Measurements from ENCODE around the gene EDEM1.
"Not testable (repeated sequence)": the region's sequence is repeated elsewhere in the genome, so short reads cannot be mapped to it uniquely, and the experiment has no call there.

The EDEM1 gene

GRCh38 chr3:5187156-5187919 lies at the start of gene EDEM1:
Gene EDEM1 (plus strand): TSS chr3:5187707. CDS start chr3:5187806, 99 bp downstream.
- peak; percentile 97 to 98 for DNase-seq

DNA sequence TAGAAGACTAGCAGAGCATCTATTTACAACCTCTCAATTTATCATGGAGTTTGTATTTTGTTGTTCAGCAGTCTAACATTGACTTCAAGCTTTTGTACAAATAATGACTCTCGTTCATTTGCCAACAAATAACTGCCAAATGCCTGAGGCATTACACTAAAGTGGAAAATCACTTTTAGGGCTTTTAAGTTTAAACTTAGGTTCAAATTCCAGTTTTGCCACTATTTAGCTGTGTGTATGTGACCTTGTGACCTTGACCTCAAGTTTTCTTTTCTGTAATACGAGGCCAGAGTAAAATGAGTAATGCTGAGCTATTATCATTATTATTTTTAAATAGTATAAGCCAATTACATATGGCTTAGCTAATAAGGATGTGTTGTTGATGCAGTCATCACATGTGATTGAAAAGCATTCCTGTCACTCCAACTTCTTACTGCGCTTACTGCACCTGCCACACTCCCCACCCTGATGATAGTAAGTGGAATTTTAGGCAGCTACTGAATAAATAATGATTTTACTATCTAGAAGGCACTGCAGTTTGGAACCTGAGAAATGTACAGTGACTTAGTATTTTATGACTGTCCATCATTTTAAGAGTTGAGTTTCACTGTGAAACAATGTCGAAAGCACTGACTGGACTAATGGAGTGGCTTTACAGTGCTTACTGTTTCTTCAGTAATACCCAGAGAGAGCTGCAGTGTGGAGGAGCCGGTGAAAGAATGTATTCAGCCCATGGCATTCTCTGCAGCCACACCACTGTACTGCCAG lies 49.1 kb upstream of the EDEM1 start:
- no peak for DNase-seq

GRCh38 chr3:5140230-5140621 lies 47.3 kb upstream of the EDEM1 start:
- no peak for DNase-seq

DNA sequence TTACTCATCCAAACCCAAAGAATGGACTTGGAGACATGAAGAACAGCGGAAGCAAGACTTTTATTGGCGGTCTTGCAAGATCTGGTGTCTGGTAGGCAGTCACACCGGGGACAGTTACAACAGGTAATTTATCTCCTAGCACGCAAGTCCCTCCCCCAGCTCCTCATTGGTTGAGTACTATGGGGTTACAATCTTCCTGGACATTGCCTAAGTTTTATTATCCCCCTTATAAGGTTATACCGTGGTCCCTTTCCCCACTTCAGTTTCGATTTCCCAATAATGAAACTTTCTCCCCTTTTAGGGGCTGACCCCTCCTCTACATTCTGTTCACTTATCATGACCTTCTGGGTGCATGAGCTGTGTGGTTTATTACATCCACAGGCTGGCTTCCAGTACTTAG lies 46.7 kb upstream of the EDEM1 start:
- no peak for DNase-seq

- no peak for DNase-seq
Observed at GRCh38 chr3:5141760-5142159, 45.7 kb upstream of the EDEM1 start.

DNA sequence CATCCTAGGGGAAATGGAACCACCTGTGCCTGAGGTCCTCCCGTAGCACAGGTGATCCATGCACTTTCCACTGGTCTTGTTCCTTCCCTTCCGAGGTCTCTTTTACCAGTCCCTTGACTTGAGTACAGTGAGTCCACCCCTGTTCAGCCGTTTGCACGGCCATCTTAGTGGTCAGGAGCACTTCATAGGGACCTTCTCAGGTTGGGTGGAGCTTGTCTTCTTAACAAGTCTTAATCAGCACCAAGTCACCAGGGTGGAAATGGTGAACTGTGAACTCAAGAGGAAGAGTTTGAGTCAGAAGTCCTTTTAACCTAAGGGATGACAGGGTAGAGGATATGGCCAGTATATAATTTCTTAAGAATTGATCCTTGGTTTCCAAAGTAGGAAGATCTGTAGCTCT lies 44.0 kb upstream of the EDEM1 start:
- DNase-seq = no peak

GRCh38 chr3:5144316-5144994 lies 43.1 kb upstream of the EDEM1 start:
- DNase-seq = no peak

- no peak for DNase-seq
Observed at GRCh38 chr3:5145120-5145519, 42.4 kb upstream of the EDEM1 start.

DNA sequence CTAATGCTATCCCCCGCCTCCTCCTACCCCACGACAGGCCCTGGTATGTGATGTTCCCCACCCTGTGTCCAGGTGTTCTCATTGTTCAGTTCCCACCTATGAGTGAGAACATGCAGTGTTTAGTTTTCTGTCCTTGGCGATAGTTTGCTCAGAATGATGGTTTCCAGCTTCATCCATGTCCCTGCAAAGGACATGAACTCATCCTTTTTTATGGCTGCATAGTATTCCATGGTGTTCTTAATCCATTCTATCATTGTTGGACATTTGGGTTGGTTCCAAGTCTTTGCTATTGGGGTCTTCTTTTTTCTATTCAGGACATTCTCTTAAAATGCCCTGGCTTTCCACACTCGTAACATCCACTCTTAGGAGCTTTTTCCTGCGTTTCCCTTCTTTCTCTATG lies 40.4 kb upstream of the EDEM1 start:
- not testable (repeated sequence) for DNase-seq

DNA sequence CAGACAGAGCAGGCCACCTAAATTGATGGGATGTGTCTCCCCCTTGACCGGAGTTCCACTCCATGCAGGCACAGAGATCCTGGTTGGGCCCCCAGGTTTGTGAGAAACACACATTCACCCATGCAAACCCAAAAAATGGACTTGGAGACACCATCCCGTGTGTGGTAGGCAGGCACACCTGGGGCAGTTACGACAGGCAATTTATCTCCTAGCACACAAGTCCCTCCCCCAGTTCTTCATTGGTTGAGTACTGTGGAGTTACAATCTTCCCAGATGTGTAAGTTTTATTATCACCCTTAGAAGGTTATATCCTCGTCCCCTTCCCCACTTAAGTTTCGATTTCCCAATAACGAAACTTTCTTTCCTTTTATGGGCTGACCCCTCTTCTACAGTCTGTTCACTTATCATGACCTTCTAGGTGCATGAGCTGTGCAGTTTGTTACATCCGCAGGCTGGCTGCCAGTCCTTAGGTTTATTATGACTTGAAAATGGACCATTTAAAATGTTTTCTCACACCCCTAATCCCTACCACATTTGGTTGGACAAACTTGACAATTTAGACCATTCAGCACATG lies 38.1 kb upstream of the EDEM1 start:
- DNase-seq = no peak

- DNase-seq = no peak
Observed at GRCh38 chr3:5151586-5151985, 35.9 kb upstream of the EDEM1 start.

- no peak for DNase-seq
Observed at GRCh38 chr3:5153074-5153473, 34.4 kb upstream of the EDEM1 start.

DNA sequence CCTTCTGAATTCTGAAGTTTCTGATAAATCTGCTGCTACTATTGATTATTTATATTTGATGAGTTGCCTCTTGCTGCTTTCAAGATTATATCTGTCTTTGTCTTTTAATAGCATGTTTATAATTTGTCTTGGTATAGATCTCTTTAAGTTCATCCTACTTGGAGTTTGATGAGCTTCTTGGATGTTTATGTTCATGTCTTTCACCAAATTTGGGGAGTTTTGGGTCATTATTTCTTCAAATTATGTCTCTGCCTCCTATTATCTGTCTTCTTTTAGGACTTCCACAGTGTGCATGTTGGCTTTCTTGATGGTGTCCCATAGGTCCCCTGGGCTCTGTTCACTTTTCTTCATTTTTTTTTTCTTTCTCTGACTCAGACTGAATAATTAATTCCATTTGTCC lies 32.3 kb upstream of the EDEM1 start:
- no peak for DNase-seq

DNA sequence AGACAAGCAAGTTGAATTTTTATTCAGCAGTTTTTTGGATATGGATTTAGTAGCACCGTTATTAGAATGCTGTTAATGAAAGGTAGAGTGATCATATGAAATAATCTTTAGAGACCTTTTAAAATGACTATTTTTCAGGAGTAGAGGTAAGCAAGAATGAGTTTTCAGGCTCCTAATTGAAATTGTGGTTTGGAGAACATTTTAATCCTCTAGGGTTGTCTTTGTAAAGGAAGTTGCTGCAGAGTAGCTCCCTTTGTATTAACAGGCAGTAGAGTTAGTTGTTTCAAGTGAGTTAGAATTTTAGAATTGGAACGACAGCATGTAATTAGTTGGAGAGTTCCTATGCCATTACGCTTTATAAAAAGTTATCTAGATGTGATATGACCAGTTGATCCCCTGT lies 27.2 kb upstream of the EDEM1 start:
- DNase-seq = no peak

DNA sequence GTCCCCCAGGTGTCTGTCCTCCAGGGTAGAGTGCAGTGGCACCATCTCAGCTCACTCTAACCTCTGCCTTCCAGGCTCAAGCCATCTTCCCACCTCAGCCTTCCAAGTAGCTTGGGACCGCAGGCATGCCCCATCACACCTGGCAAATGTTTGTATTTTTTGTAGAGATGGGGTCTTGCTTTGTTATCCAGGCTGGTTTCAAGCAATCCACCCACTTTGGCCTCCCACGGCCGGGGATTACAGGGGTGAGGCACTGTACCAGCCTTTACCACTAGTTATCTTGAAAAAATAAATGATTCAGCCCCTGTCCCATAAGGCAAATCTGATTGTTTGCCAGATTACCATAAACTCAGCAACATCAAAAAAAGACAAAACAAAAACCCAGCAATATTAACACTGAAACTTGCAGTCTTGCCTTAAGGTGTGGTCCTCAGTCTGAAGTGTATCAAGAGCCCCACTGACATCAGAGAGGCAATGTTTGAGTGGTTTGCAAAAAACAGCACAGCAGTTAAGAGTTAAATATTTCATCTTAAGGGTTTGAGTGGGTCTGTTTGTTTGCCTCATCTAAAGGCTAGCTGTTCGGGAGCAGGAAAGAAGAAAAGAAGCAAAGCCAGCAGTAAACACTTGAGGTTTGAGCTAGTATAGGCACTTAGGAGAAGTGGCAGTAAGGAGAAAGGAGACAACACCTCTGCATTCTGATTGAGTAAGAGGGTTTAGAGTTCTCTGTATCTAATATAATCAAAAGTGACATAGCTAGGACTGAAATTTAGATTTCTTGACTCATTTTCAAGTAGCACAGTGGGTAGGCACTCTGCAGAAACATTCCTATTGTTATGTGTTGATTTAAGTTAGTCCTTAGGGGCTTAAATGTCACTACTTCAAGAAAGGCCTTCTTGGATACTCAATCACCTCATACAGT lies 26.3 kb upstream of the EDEM1 start:
- no peak for DNase-seq

- no peak for DNase-seq
Observed at GRCh38 chr3:5162102-5162501, 25.4 kb upstream of the EDEM1 start.

GRCh38 chr3:5165698-5166097 lies 21.8 kb upstream of the EDEM1 start:
- no peak for DNase-seq

DNA sequence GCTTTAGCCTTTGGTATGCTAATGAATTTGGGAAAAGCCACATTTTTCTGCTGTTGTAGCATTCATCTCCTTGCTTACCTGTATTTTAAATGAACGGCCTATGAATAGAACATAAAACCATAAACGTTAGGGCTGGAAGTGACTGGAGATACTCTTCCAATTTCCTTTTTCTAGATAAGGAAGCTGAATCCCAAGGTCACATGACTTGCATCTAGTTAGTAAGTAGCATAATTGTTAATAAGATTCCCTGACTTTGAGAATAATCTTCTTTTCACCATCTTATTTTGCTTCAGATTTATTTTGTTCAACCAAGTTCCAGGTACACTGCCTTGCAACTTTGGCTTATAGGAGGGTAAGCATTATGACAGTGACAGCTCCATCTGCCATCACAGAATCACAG lies 20.7 kb upstream of the EDEM1 start:
- no peak for DNase-seq

DNA sequence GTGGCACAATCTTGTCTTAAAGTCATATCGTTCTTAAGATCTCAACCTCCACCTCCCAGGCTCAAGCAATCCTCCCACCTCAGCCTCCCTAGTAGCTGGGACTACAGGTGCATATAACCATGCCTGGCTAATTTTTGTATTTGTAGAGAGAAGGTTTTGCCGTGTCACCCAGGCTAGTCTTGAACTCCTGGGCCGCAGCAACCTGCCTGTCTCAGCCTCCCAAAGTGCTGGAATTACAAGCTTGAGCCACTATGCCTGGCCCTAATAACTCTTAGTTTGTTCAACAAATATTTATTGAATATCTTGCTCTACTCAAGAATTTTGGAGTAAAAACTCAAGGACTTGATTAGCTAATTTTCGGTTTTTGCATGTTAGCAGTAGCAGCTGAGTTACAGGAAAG lies 19.4 kb upstream of the EDEM1 start:
- DNase-seq = no peak

DNA sequence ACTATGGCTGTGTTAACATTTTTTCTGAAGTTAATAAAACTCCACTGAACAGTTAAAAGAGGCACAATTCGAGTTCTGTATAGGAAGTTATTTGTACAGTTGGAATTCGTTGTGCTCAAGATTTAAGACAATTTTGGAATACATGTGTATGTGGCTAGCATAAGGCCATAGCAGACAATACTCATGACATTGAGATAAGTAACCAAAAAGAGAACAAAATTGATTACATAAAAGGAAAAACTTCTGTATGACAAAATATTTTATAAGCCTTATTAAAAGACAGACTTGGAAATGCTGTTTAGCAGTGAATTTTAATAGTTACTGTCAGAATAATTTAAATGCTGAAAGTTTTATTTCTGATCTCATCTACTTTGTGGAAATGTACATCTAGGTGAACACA lies 17.7 kb upstream of the EDEM1 start:
- DNase-seq = no peak

- no peak for DNase-seq
Observed at GRCh38 chr3:5170975-5171374, 16.5 kb upstream of the EDEM1 start.

DNA sequence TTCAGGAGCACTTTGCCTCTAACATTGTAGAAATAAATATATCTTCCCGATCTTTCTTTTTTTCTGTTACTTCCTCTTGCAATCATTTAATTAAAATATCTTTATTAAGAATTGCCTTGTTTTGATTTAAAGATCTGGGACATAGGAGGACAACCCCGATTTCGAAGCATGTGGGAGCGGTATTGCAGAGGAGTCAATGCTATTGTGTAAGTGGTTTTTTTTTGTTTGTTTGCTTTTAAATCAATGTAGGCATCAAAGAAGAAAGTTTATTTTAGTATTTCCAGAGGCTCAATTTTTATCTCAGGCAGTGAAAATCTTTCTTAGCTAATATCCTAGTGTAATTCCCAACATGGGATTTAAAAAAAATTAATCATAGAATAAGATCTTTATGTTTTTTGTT lies 15.5 kb upstream of the EDEM1 start:
- no peak for DNase-seq

Measured in stimulated activated CD4-positive, alpha-beta T cell treated with anti-CD3 and anti-CD28 coated beads, Interleukin-2, amount 100 ng/mL, for 48 hours (primary cell).